ENCODE data around the gene KLHL24. TPM values are rescaled to one million over a fixed set of nuclear protein-coding genes. Genes with fewer than 3 reads are reported as not detected.
"Not testable (repeated sequence)": the region's sequence is repeated elsewhere in the genome, so short reads cannot be mapped to it uniquely, and the experiment has no call there.

The KLHL24 gene
- total and polyA plus RNA-seq, 11 donors = 16.5 to 275 (median 199) TPM

DNA sequence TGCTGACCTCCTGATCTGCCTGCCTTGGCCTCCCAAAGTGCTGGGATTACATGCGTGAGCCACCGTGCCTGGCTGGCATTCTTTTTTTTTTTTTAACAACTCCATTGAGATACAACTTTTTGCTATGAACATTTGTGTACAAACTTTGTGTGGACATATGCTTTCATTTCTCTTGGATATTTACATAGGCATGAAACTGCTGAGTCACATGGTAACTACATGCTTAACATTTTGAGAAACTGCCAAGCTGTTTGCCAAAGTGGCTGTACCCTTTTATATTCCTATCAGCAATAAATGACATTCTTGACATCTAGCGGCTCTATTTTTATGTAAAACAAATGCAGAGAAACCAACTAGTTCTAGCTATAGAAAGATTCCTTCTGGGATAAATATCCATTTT is 53.5 kb downstream of the KLHL24 start:
- intact Hi-C loops (cut with DNase I) = no loop called here
- Histone ChIP-seq H3K4me1 (peaks cover 0 to 4% (median 0%) of the 10 kb centered on the region in 12 donors), H3K36me3 (no peaks in the 10 kb centered on the region), H3K27ac (no peak overlapping the region), H3K9me3 (no peaks in the 10 kb centered on the region), H3K27me3 (no peaks in the 10 kb centered on the region), H3K4me3 (no peak overlapping the region)
- WGBS, 4 donors = 61 to 70% (median 67%) methylated on average over 3 of the region's 3 CpGs
- ATAC-seq (no peak), DNase-seq (no peak)
- TF ChIP-seq, protein P1, sequence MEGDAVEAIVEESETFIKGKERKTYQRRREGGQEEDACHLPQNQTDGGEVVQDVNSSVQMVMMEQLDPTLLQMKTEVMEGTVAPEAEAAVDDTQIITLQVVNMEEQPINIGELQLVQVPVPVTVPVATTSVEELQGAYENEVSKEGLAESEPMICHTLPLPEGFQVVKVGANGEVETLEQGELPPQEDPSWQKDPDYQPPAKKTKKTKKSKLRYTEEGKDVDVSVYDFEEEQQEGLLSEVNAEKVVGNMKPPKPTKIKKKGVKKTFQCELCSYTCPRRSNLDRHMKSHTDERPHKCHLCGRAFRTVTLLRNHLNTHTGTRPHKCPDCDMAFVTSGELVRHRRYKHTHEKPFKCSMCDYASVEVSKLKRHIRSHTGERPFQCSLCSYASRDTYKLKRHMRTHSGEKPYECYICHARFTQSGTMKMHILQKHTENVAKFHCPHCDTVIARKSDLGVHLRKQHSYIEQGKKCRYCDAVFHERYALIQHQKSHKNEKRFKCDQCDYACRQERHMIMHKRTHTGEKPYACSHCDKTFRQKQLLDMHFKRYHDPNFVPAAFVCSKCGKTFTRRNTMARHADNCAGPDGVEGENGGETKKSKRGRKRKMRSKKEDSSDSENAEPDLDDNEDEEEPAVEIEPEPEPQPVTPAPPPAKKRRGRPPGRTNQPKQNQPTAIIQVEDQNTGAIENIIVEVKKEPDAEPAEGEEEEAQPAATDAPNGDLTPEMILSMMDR (IDR thresholded peaks at IDR 0.05) = no peak
- TF ChIP-seq POLR2A (IDR thresholded peaks at IDR 0.05) = no peak

GRCh38 chr3:183689621-183690020 is 54.2 kb downstream of the KLHL24 start:
- H3K27me3 ChIP-seq, H3K27ac ChIP-seq, H3K4me3 ChIP-seq, ATAC-seq, DNase-seq, H3K4me1 ChIP-seq, H3K9me3 ChIP-seq, H3K36me3 ChIP-seq: not testable (repeated sequence)
- WGBS, 4 donors = 93 to 99% (median 98%) methylated on average over 5 of the region's 5 CpGs
- intact Hi-C loops (cut with DNase I) = loop anchor here in 1 of 10 donors (10.0 kb wide), 1 partner anchor 55 kb away; the partner anchor contains the start of gene KLHL24

DNA sequence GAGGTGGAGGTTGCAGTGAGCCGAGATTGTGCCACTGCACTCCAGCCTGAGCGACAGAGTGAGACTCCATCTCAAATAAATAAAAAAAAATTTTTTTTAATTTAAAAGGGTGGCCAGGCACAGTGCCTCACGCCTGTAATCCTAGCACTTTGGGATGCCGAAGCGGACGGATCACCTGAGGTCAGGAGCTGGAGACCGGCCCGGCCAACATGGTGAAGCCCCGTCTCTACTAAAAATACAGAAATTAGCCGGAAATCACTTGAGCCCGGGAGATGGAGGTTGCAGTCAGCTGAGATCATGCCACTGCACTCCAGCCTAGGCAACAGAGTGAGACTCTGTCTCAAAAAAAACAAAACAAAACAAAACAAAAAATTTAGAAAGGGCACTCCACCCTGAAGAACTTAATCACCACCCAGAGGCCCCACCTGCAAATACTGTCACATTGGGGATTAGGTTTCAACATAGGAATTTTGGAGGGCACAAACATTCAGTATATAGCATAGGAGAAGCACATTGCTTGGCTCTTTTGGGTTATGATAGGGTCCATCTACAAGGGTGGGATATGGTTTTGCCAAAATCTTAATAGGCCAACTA is 55.1 kb downstream of the KLHL24 start:
- Histone ChIP-seq H3K4me1 (peaks cover 0 to 4% (median 0%) of the 10 kb centered on the region in 12 donors), H3K27me3 (no peaks in the 10 kb centered on the region), H3K9me3 (no peaks in the 10 kb centered on the region), H3K36me3 (no peaks in the 10 kb centered on the region), H3K4me3 (no peak overlapping the region), H3K27ac (no peak overlapping the region)
- DNase-seq = no peak
- WGBS, 4 donors = 92 to 97% (median 96%) methylated on average over 11 of the region's 11 CpGs
- TF ChIP-seq, protein P1 (IDR thresholded peaks at IDR 0.05) = no peak
- TF ChIP-seq POLR2A (IDR thresholded peaks at IDR 0.05) = no peak
- ATAC-seq = no peak
- intact Hi-C loops (cut with DNase I) = loop anchor here in 1 of 10 donors (10.0 kb wide), 1 partner anchor 56 kb away; the partner anchor contains the start of gene KLHL24

DNA sequence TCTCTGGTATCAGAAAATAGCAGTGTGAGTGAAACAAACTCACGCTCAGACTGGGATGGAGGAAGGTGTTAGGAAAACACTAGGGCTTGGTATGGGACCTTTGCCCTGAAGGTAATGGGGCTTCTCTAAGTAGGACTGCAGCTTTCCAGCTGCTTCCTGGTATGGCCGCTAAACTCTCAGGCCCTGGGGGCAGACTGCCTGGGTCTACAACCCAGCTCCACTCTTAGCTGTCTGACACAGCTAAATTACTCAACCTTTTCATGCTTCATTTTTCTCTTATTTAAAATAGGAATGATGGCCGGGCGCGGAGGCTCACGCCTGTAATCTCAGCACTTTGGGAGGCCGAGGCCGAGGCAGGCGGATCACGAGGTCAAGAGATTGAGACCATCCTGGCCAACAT is 57.0 kb downstream of the KLHL24 start:
- no peaks in the 10 kb centered on the region for H3K27me3 ChIP-seq
- H3K36me3 ChIP-seq = no peaks in the 10 kb centered on the region
- no peak overlapping the region for H3K4me3 ChIP-seq
- DNase-seq (no peak), ATAC-seq (no peak)
- no peaks in the 10 kb centered on the region for H3K9me3 ChIP-seq
- peaks cover 0 to 8% (median 0%) of the 10 kb centered on the region in 12 donors for H3K4me1 ChIP-seq
- H3K27ac ChIP-seq = no peak overlapping the region
- intact Hi-C loops (cut with DNase I) = loop anchor here in 1 of 10 donors (10.0 kb wide), 1 partner anchor 58 kb away; the partner anchor contains the start of gene KLHL24
- TF ChIP-seq, protein P1 (IDR thresholded peaks at IDR 0.05) = no peak
- TF ChIP-seq POLR2A (IDR thresholded peaks at IDR 0.05) = no peak
- 91 to 95% (median 94%) methylated on average over 10 of the region's 10 CpGs for WGBS, 4 donors
